AG09319 (cell line): ENCODE measurements around the gene GRIFIN.

Experiments used
- DNase-seq: peaks from one replicate; pipeline ENCODE4 v3.0.0-alpha.2; 2010; ENCODE audit warnings: low read depth; ENCODE audit errors: extremely low read depth
- CTCF ChIP-seq: IDR thresholded peaks from 2 replicates; pipeline ENCODE4 v1.5.1; 2011; ENCODE audit warnings: low read depth, mild to moderate bottlenecking, inconsistent platforms, low read length, moderate library complexity

The GRIFIN gene

GRCh38 chr7:2517026-2517425, 40.8 kb upstream of the GRIFIN start:
- no peak; the same call in 1 of the 2 replicates for TF ChIP-seq CTCF
- peak; percentile 65 for DNase-seq

GRCh38 chr7:2516194-2516555, 40.0 kb upstream of the GRIFIN start:
- DNase-seq: no peak
- TF ChIP-seq CTCF: no peak

- no peak for DNase-seq
- TF ChIP-seq CTCF: no peak
Measured at GRCh38 chr7:2515424-2516193, 39.4 kb upstream of the GRIFIN start.

GRCh38 chr7:2514473-2515423, 38.5 kb upstream of the GRIFIN start:
- no peak for TF ChIP-seq CTCF
- no peak for DNase-seq

GRCh38 chr7:2513702-2514101, 37.5 kb upstream of the GRIFIN start:
- DNase-seq: no peak

GRCh38 chr7:2512713-2513112, 36.5 kb upstream of the GRIFIN start:
- DNase-seq: no peak
- no peak for TF ChIP-seq CTCF

More at GRCh38 chr7:2513702-2514101, 37.5 kb upstream of the GRIFIN start:
- no peak for TF ChIP-seq CTCF

- no peak for DNase-seq
- TF ChIP-seq CTCF: no peak
Measured at GRCh38 chr7:2512179-2512661, 36.0 kb upstream of the GRIFIN start.
